Fibroblast of the aortic adventitia (primary cell): ENCODE results near the gene PRR35. TPM values are rescaled to one million over a fixed set of nuclear protein-coding genes. Genes with fewer than 3 reads are reported as not detected.

ENCODE experiments used
- DNase-seq: peaks from one replicate; pipeline ENCODE4 v3.0.0-alpha.2; 2010; ENCODE audit warnings: low read depth
- H3K4me3 ChIP-seq: 2 replicates; pipeline ENCODE4 v1.5.1; 2011; ENCODE audit warnings: low read depth, mild to moderate bottlenecking, control low read depth, low read length, moderate library complexity
- total RNA-seq: library from RNA; depleted of rRNA; stranded (reverse); fragments of >200 nt; gene quantifications from 2 replicates; pipeline ENCODE4 v1.2.3, GENCODE V29; 2012; ENCODE audit warnings: low replicate concordance
- TF ChIP-seq, protein P1 (sequence below): IDR thresholded peaks from 2 replicates; pipeline ENCODE4 v1.5.1; 2011; ENCODE audit warnings: mild to moderate bottlenecking, low read length, control low read depth, inconsistent platforms; ENCODE audit not compliant: insufficient read depth

PRR35 gene
- total RNA-seq, 1 donor = not detected

DNA sequence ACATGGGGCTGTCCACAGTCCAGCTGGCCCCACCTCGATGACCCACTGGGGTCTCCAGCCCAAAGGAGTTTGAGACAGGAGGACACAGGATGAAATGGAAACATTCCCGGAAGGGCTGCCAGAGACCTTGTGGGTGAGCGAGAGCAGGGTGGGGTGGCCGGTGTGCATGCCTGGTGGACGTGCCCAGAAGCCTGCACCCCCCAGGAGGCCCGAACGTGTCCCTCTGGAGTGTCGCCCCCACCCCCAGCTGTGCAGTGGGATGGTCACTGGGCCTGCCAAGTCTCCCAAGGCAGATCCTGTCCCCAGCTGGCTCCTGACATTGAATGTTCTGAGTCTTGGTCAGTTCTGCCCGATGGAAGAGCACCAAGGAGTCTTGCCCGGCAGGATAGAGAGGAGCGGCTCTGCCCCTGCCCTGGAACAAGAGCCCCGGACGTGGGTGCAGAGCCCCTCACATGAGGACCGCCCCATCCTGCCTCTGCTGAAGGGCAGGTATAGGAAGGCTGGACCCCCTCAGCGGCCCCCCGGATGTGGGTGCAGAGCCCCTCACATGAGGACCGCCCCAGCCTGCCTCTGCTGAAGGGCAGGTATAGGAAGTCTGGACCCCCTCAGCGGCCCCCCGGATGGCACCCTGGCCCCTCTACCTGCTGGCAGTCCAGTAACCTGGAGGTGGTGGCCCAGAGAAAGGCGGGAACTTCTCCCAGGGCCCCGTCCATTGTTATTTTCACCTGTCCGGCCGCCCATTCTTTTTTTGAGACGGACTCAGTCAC is 35.7 kb upstream of the PRR35 start:
- TF ChIP-seq, protein P1, sequence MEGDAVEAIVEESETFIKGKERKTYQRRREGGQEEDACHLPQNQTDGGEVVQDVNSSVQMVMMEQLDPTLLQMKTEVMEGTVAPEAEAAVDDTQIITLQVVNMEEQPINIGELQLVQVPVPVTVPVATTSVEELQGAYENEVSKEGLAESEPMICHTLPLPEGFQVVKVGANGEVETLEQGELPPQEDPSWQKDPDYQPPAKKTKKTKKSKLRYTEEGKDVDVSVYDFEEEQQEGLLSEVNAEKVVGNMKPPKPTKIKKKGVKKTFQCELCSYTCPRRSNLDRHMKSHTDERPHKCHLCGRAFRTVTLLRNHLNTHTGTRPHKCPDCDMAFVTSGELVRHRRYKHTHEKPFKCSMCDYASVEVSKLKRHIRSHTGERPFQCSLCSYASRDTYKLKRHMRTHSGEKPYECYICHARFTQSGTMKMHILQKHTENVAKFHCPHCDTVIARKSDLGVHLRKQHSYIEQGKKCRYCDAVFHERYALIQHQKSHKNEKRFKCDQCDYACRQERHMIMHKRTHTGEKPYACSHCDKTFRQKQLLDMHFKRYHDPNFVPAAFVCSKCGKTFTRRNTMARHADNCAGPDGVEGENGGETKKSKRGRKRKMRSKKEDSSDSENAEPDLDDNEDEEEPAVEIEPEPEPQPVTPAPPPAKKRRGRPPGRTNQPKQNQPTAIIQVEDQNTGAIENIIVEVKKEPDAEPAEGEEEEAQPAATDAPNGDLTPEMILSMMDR = no peak
- DNase-seq = no peak
- H3K4me3 ChIP-seq = no peak overlapping the region

DNA sequence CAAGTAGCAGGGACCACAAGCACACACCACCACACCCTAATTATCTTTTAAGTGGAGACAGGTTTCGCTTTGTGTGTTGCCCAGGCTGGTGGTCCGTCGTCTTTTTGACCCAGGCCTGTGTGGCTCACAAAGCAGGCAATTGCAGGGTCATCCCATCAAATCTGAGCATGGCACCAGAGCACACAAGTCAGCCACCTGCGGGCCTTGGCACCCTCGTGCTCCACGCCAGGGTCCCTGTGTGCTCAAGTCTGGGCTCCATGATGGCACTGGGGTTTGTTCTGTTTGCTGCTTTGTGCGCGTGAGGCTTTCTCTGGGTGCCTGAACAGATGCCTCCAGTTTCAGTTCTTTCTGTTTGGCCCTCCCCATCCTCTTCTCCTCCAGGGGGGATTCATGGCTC is 35.1 kb upstream of the PRR35 start:
- TF ChIP-seq, protein P1 = no peak
- DNase-seq = no peak
- H3K4me3 ChIP-seq = peak overlapping the region; percentile 13

DNA sequence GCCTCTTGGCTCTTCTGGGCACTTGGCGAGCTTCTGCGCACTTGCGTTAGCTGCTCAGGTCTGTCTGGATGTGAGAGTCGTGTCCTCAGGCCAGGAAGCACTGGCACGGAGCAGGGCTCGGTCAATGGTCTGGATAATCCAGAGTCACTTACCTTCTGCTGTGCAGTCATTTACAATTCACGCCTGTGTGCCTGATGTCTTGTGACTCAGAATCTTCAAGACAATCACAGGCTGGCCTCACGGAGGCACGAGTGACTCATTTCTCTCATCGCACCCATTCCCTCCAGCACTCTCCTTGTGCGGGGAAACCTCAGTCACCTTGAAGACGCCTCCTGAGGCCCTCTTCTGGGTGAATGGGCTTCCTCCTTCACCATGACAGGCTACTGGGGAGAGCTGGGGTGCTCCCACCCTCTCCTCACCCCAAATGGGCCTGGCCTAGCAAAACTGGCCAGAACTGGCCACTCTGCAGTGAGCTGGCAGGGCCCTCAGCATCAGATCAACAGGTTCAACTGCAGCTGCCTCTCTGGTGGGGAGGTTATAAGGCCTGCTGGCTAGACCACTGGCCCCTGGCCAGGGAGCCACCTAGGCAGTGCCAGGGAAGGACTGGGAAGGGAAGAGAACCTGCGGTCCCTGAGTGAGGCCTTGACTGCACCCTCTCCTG is 34.5 kb upstream of the PRR35 start:
- H3K4me3 ChIP-seq = peak overlapping the region; percentile 79
- DNase-seq = peak; percentile 77
- TF ChIP-seq, protein P1 = no peak

DNA sequence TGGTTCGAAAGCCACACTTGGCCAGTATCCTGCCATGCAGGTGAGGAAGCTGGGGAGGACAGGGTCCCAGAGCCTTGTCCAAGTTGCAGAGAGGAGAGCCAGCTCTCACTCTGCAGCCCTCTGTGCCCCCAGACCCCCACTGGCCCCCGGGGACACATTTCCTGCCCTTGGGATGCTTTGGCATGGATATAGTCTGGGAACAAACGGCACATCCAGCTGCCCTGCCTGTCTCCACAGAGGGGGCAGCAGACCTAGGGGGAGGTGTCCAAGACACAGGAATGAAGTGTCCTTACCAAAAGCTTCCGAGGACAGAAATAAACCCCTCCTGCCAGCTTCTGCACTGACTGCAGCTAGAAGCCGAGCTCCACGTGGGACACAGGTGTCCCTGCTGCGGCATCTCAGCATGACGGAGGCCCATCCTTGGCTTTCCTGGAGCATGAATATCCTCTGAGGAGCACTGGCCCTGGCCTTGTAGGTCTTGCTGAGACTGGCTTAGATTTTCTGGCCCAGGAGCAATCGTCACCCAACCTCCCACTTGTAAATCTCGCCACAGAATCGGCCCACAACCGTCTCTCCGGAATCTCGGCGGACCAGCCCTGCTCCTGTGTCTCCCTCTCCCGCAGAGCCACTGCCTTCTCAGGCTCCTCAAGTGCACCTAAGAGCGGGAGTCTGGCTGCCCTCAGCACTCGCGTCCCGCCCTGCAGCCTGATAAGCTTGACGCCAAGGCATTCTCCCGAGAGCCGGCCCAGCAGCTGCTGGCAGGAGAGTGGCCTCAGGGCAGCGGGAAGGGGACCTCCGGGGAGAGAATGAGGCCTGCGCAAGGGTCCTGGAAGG is 33.8 kb upstream of the PRR35 start:
- peak; percentile 61 for DNase-seq
- TF ChIP-seq, protein P1 = no peak
- H3K4me3 ChIP-seq = peak overlapping the region; percentile 79

DNA sequence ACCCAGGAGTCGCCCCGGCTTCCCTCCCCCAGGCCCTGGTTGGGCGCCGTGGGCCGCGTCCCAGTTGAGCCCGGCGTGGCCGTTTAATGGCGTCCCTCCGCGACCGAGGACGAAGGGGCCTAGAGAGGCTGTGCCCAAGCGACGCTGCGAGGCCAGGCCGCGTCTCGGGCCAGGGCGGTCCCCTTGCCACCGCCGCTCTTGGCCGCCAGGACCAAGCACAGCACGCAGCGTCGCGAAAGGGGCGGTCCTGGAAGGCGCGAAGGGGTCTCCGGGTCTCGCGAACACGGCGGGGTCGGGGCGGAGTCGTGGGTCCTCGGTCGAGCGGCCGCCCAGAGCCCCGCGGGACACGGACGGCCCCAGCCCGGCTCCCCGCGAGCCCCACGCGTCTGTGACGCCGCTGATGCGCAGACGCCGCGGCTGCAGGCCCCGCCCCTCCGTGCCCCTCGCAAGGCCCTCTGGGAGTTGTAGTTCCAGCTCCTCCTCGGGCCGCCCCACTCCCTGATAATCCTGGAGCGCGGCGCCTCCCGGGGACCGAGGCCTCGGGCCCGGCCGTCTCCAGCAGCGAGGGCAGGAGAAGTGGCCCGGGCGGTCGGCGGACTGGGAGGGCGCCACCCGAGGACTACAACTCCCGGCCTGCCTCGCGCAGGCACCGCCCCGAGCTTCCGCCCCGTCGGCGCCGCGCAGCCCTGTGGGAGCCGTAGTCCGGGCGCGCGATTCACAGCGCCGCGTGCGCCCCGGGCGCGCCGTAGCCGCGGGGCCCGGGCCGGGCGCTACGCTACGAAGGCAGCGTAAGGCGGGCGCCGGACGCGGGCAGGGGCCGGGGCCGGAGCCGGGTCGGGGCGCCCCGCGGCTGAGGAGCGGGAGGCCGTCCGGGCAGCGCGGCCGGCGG is 32.9 kb upstream of the PRR35 start, which contains the start of gene CAPN15:
TSS of gene CAPN15 (plus strand) at position 698 of the 889 bp plus-strand sequence. CDS start 19,127 bp downstream, outside the sequence.
- TF ChIP-seq, protein P1 = peak; percentile 14
- DNase-seq = peak; percentile 84
- H3K4me3 ChIP-seq = peak within 1 kb of the TSS; percentile 79
